Upper lobe of left lung (tissue), 6 donors: ENCODE results near the gene ARHGAP26. TPM values are rescaled to one million over a fixed set of nuclear protein-coding genes. Genes with fewer than 3 reads are reported as not detected.

Experiments
- ATAC-seq, 2 donors: fragments of 200-7000 bp; cut with Tn5 transposase; one replicate each; pipeline ENCODE4 v1.9.1; 2022; ENCODE audit warnings: mild to moderate bottlenecking in 2 of 2, moderate library complexity in 2 of 2; ENCODE audit not compliant: low FRiP score in 2 of 2
- DNase-seq, 2 donors: peaks; one replicate each; pipeline ENCODE4 v3.0.0-alpha.2; 2019 to 2020
- H3K27ac ChIP-seq, 4 donors: fragments of 200-600 bp; sonication (generic); one replicate each; pipeline ENCODE4 v1.5.1; 2016 to 2019
- H3K27me3 ChIP-seq, 4 donors: fragments of 200-600 bp; sonication (generic); one replicate each; pipeline ENCODE4 v1.5.1; 2017 to 2019
- H3K36me3 ChIP-seq, 4 donors: fragments of 200-600 bp; sonication (generic); one replicate each; pipeline ENCODE4 v1.5.1; 2016 to 2019
- H3K4me1 ChIP-seq, 4 donors: fragments of 200-600 bp; sonication (generic); one replicate each; pipeline ENCODE4 v1.5.1; 2018 to 2019
- H3K4me3 ChIP-seq, 4 donors: fragments of 200-600 bp; sonication (generic); one replicate each; pipeline ENCODE4 v1.5.1; 2017 to 2019; ENCODE audit warnings: mild to moderate bottlenecking in 2 of 4, moderate library complexity in 1 of 4
- H3K9me3 ChIP-seq, 4 donors: fragments of 200-600 bp; sonication (generic); one replicate each; pipeline ENCODE4 v1.5.1; 2018 to 2019
- EP300 ChIP-seq, 4 donors: sonication (generic); formaldehyde crosslinking; IDR thresholded peaks; one replicate each; pipeline ENCODE4 v1.5.1; 2017; ENCODE audit warnings: antibody characterized with exemption in 4 of 4, control low read depth in 2 of 4
- POLR2A ChIP-seq, 4 donors: fragments of 450-650 bp; IDR thresholded peaks; one replicate each; pipeline ENCODE4 v1.5.1; 2016 to 2017; ENCODE audit warnings: antibody characterized with exemption in 4 of 4, mild to moderate bottlenecking in 2 of 4
- POLR2AphosphoS5 ChIP-seq, 2 donors: sonication (generic); formaldehyde crosslinking; IDR thresholded peaks; one replicate each; pipeline ENCODE4 v1.5.1; 2017; ENCODE audit warnings: antibody characterized with exemption in 2 of 2
- WGBS, 2 donors: methylation state at CpG; one replicate each; pipeline ENCODE4 v1.1.5; 2017 to 2018; 5-methylcytosine and 5-hydroxymethylcytosine counted together
- total RNA-seq, 6 donors: library from RNA; depleted of rRNA in 4 of 6; stranded (reverse); fragments of >200 nt in 4 of 6; gene quantifications; one replicate each; pipeline versions ENCODE4 v1.1.0 to v1.2.1, GENCODE V29; 2016 to 2021
- TF ChIP-seq, protein P1 (sequence below), 6 experiments: fragments of 450-650 bp in 4 of 6; fragments of 200-600 bp in 2 of 6; sonication (generic) in 2 of 6; IDR thresholded peaks; one replicate each; pipeline ENCODE4 v1.5.1; 2016 to 2019; ENCODE audit warnings: antibody characterized with exemption in 6 of 6
- donor health status: DM: no; HTN: no; CAD: no; lungs with moderate emphysema.
- donor health status: DM: no; HTN: yes; CAD: no; lungs with severe emphysema.

ARHGAP26 gene
- total RNA-seq, 6 donors from 2014 or later = 34.9 to 90.1 (median 38.9) TPM

GRCh38 chr5:143180751-143181150, 410.6 kb downstream of the ARHGAP26 start:
- 86 to 100% methylated on average over 1 of the region's 1 CpG for WGBS, 2 donors
- peaks cover 17 to 40% (median 26%) of the 10 kb centered on the region in 4 donors for H3K4me1 ChIP-seq
- no peaks in the 10 kb centered on the region for H3K9me3 ChIP-seq
- no peak for ATAC-seq
- H3K27me3 ChIP-seq = no peaks in the 10 kb centered on the region
- DNase-seq = no peak
- TF ChIP-seq EP300 (IDR thresholded peaks at IDR 0.05) (no peak), POLR2A (IDR thresholded peaks at IDR 0.05) (no peak), POLR2AphosphoS5 (IDR thresholded peaks at IDR 0.05) (no peak)
- TF ChIP-seq, protein P1, sequence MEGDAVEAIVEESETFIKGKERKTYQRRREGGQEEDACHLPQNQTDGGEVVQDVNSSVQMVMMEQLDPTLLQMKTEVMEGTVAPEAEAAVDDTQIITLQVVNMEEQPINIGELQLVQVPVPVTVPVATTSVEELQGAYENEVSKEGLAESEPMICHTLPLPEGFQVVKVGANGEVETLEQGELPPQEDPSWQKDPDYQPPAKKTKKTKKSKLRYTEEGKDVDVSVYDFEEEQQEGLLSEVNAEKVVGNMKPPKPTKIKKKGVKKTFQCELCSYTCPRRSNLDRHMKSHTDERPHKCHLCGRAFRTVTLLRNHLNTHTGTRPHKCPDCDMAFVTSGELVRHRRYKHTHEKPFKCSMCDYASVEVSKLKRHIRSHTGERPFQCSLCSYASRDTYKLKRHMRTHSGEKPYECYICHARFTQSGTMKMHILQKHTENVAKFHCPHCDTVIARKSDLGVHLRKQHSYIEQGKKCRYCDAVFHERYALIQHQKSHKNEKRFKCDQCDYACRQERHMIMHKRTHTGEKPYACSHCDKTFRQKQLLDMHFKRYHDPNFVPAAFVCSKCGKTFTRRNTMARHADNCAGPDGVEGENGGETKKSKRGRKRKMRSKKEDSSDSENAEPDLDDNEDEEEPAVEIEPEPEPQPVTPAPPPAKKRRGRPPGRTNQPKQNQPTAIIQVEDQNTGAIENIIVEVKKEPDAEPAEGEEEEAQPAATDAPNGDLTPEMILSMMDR (IDR thresholded peaks at IDR 0.05) = no peak
- no peaks in the 10 kb centered on the region for H3K36me3 ChIP-seq
- H3K4me3 ChIP-seq = no peak overlapping the region
- H3K27ac ChIP-seq = peak overlapping the region in 1 of 4 donors; percentile 0

DNA sequence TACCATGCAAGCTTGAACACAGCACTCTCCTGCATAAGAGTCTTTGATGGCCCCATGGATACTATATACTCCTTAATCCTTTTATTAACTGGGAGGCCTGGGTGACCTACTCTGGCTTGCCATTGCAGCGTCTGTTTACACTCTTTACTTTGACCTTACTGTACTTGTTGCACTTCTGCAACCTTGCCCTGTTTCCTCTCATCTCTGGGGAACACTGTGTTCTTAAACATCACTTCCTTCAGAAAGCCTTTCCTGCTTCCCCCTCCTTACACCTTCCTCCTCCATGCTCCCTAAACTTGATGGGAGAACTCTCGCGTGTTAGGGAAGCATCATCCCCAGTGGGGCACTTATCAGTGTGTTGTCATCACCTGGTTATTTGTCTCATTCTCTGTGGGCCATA, 411.0 kb downstream of the ARHGAP26 start:
- no peaks in the 10 kb centered on the region for H3K27me3 ChIP-seq
- no peak for DNase-seq
- H3K9me3 ChIP-seq = no peaks in the 10 kb centered on the region
- no peak overlapping the region for H3K4me3 ChIP-seq
- peak in 2 of 4 donors; percentile 58 for TF ChIP-seq EP300 (IDR thresholded peaks at IDR 0.05)
- no peak for TF ChIP-seq POLR2A (IDR thresholded peaks at IDR 0.05)
- TF ChIP-seq, protein P1 (IDR thresholded peaks at IDR 0.05) = no peak
- peak in 1 of 2 donors; percentile 66 for TF ChIP-seq POLR2AphosphoS5 (IDR thresholded peaks at IDR 0.05)
- WGBS, 2 donors = 63% methylated on average over 3 of the region's 3 CpGs
- peak overlapping the region in 1 of 4 donors; percentile 0 for H3K27ac ChIP-seq
- no peak for ATAC-seq
- no peaks in the 10 kb centered on the region for H3K36me3 ChIP-seq
- peaks cover 20 to 40% (median 26%) of the 10 kb centered on the region in 4 donors for H3K4me1 ChIP-seq

DNA sequence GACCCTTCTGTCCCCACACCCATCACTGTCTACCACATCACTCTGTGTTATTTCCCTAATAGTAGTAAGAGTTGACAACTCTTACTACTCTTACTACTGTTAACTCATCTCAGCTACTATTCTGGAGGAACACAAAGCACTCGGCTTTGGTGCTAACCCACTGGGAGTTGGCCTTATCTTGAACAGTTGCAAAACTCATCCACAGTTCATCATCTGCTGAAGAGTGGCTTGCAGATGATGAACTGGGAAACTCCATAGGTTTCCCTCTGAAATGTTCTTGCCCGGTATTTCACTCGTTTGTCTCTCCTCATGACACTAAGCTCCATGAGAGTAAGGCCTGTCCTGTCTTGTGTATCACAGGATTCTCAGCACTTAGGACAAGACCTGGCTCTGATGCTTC, 411.9 kb downstream of the ARHGAP26 start:
- TF ChIP-seq EP300 (IDR thresholded peaks at IDR 0.05) = no peak
- TF ChIP-seq POLR2AphosphoS5 (IDR thresholded peaks at IDR 0.05) = no peak
- TF ChIP-seq, protein P1 (IDR thresholded peaks at IDR 0.05) = no peak
- no peak for TF ChIP-seq POLR2A (IDR thresholded peaks at IDR 0.05)
- peaks cover 20 to 44% (median 26%) of the 10 kb centered on the region in 4 donors for H3K4me1 ChIP-seq
- H3K36me3 ChIP-seq = no peaks in the 10 kb centered on the region
- no peak overlapping the region for H3K4me3 ChIP-seq
- H3K27ac ChIP-seq = no peak overlapping the region
- ATAC-seq (no peak), DNase-seq (no peak)
- H3K9me3 ChIP-seq = no peaks in the 10 kb centered on the region
- 85 to 88% methylated on average over 3 of the region's 3 CpGs for WGBS, 2 donors
- H3K27me3 ChIP-seq = no peaks in the 10 kb centered on the region

- H3K36me3 ChIP-seq = no peaks in the 10 kb centered on the region
- peak overlapping the region in 1 of 4 donors; percentile 2 for H3K27ac ChIP-seq
- no peak overlapping the region for H3K4me3 ChIP-seq
- DNase-seq (no peak), ATAC-seq (no peak)
- H3K27me3 ChIP-seq = no peaks in the 10 kb centered on the region
- TF ChIP-seq EP300 (IDR thresholded peaks at IDR 0.05) (no peak), POLR2AphosphoS5 (IDR thresholded peaks at IDR 0.05) (no peak), POLR2A (IDR thresholded peaks at IDR 0.05) (no peak)
- TF ChIP-seq, protein P1 (IDR thresholded peaks at IDR 0.05) = no peak
- 41 to 48% methylated on average over 15 of the region's 15 CpGs for WGBS, 2 donors
- peaks cover 20 to 44% (median 26%) of the 10 kb centered on the region in 4 donors for H3K4me1 ChIP-seq
- no peaks in the 10 kb centered on the region for H3K9me3 ChIP-seq
Measured at GRCh38 chr5:143182901-143183820, 413.0 kb downstream of the ARHGAP26 start.
